SK-N-SH (cell line): ENCODE measurements around the gene TMCC3. TPM values are rescaled to one million over a fixed set of nuclear protein-coding genes. Genes with fewer than 3 reads are reported as not detected.

ENCODE experiments used
- CTCF ChIA-PET: fragments of 300-600, 350-600 bp; formaldehyde crosslinking; extraction: SDS; loops from one replicate; lab custom pipeline; 2021; lab: Yijun Ruan, JAX
- POLR2A ChIA-PET: fragments of 350-600 bp; sonication (Branson Sonifier 250); formaldehyde crosslinking; extraction: SDS; loops from one replicate; lab custom pipeline; 2020; ENCODE audit warnings: antibody characterized with exemption, inconsistent platforms; lab: Yijun Ruan, JAX
- DNase-seq: peaks from one replicate; pipeline ENCODE4 v3.0.0; 2012
- H2AFZ ChIP-seq: fragments of 200-600 bp; sonication (generic); 2 replicates; pipeline ENCODE4 v1.8.1; 2016; ENCODE audit warnings: antibody characterized with exemption, mild to moderate bottlenecking, low read depth
- H3F3A ChIP-seq: fragments of 200-600 bp; sonication (generic); replicated peaks from 2 replicates; pipeline ENCODE3; 2016; ENCODE audit warnings: antibody characterized with exemption, mild to moderate bottlenecking; ENCODE audit not compliant: insufficient read depth
- H3K27ac ChIP-seq, 2 experiments: fragments of 200-500 bp in 1 of 2; fragments of 200-600 bp in 1 of 2; sonication (Bioruptor generic) in 1 of 2; sonication (generic), shearing (Covaris generic) in 1 of 2; 2 replicates each; pipeline versions ENCODE4 v1.5.1 to v1.6.1; 2014 to 2016; ENCODE audit warnings: low read depth in 2 of 2, inconsistent platforms in 1 of 2, low read length in 1 of 2, mild to moderate bottlenecking in 1 of 2, mixed read lengths in 1 of 2
- H3K27me3 ChIP-seq: fragments of 200-600 bp; sonication (generic), shearing (Covaris generic); 2 replicates; pipeline ENCODE4 v1.6.1; 2016; ENCODE audit warnings: mixed run types; ENCODE audit not compliant: insufficient read depth
- H3K36me3 ChIP-seq, 2 experiments: fragments of 200-500 bp in 1 of 2; fragments of 200-600 bp in 1 of 2; sonication (Bioruptor generic) in 1 of 2; sonication (generic) in 1 of 2; replicated peaks in 1 of 2; 2 replicates each; pipeline versions ENCODE3 to v1.5.1; 2014 to 2016; ENCODE audit warnings: low read length in 1 of 2, mild to moderate bottlenecking in 1 of 2; ENCODE audit not compliant: insufficient read depth in 2 of 2, control insufficient read depth in 1 of 2
- H3K4me1 ChIP-seq, 2 experiments: fragments of 200-500 bp in 1 of 2; fragments of 200-600 bp in 1 of 2; sonication (Bioruptor generic) in 1 of 2; sonication (generic), shearing (Covaris generic) in 1 of 2; 2 replicates each; pipeline versions ENCODE4 v1.5.1 to v1.6.1; 2014 to 2016; ENCODE audit warnings: low read depth in 1 of 2, low read length in 1 of 2, mixed run types in 1 of 2; ENCODE audit not compliant: insufficient read depth in 2 of 2, control insufficient read depth in 1 of 2
- H3K4me2 ChIP-seq: fragments of 200-600 bp; sonication (generic), shearing (Covaris generic); 2 replicates; pipeline ENCODE4 v1.6.1; 2017; ENCODE audit warnings: mixed run types
- H3K4me3 ChIP-seq, 2 experiments: fragments of 200-500 bp in 1 of 2; fragments of 200-600 bp in 1 of 2; sonication (Bioruptor generic) in 1 of 2; sonication (generic), shearing (Covaris generic) in 1 of 2; 2 replicates each; pipeline versions ENCODE4 v1.5.1 to v1.8.1; 2014 to 2016; ENCODE audit warnings: low read depth in 2 of 2, inconsistent platforms in 1 of 2, low read length in 1 of 2, mild to moderate bottlenecking in 1 of 2, mixed read lengths in 1 of 2, moderate library complexity in 1 of 2
- H3K79me2 ChIP-seq: fragments of 200-600 bp; sonication (generic); 2 replicates; pipeline ENCODE4 v1.8.1; 2017; ENCODE audit warnings: mild to moderate bottlenecking; ENCODE audit not compliant: insufficient read depth
- H3K9ac ChIP-seq: fragments of 200-600 bp; sonication (generic); 2 replicates; pipeline ENCODE4 v1.6.1; 2017; ENCODE audit warnings: mixed run types
- H3K9me2 ChIP-seq: fragments of 200-600 bp; sonication (generic); 2 replicates; pipeline ENCODE4 v1.6.1; 2017; ENCODE audit warnings: mixed run types
- H3K9me3 ChIP-seq: fragments of 200-600 bp; sonication (generic); 2 replicates; pipeline ENCODE4 v1.6.1; 2017; ENCODE audit warnings: mixed run types, mild to moderate bottlenecking, moderate library complexity
- H4K20me1 ChIP-seq: fragments of 200-600 bp; sonication (generic); 2 replicates; pipeline ENCODE4 v1.6.1; 2017; ENCODE audit warnings: mild to moderate bottlenecking, mixed run types; ENCODE audit not compliant: insufficient read depth
- CHD2 ChIP-seq: fragments of 150-350 bp; IDR thresholded peaks from 2 replicates; pipeline ENCODE4 v1.6.1; 2018; ENCODE audit warnings: low read length; ENCODE audit not compliant: partially characterized antibody
- EP300 ChIP-seq, 2 experiments: IDR thresholded peaks; 2 replicates each; pipeline versions ENCODE4 v1.4.0 to v1.6.1; 2012; ENCODE audit warnings: borderline replicate concordance in 1 of 2, low read depth in 1 of 2, low read length in 1 of 2
- FOXM1 ChIP-seq: IDR thresholded peaks from 2 replicates; pipeline ENCODE4 v1.4.0; 2012; ENCODE audit warnings: low read depth, mild to moderate bottlenecking
- GATA2 ChIP-seq: sonication (generic); formaldehyde crosslinking; IDR thresholded peaks from 2 replicates; pipeline ENCODE4 v1.5.0; 2020; ENCODE audit warnings: mild to moderate bottlenecking, missing genetic modification reagents
- IRF3 ChIP-seq: fragments of 150-350 bp; IDR thresholded peaks from 2 replicates; pipeline ENCODE4 v1.6.1; 2016; ENCODE audit warnings: mild to moderate bottlenecking, low read depth, low read length
- JUND ChIP-seq: IDR thresholded peaks from 2 replicates; pipeline ENCODE4 v1.4.0; 2012
- MAX ChIP-seq: IDR thresholded peaks from 2 replicates; pipeline ENCODE4 v1.4.0; 2012; ENCODE audit warnings: low read depth
- NFIC ChIP-seq: IDR thresholded peaks from 2 replicates; pipeline ENCODE4 v1.4.0; 2012; ENCODE audit warnings: borderline replicate concordance
- NRF1 ChIP-seq: IDR thresholded peaks from 2 replicates; pipeline ENCODE4 v1.6.1; 2012; ENCODE audit warnings: low read depth, mild to moderate bottlenecking, low read length
- PBX3 ChIP-seq: IDR thresholded peaks from 2 replicates; pipeline ENCODE4; 2012
- REST ChIP-seq: IDR thresholded peaks from 2 replicates; pipeline ENCODE4 v1.6.1; 2012; ENCODE audit warnings: mild to moderate bottlenecking, low read depth, low read length, moderate library complexity
- RFX5 ChIP-seq: IDR thresholded peaks from 2 replicates; pipeline ENCODE4 v1.6.1; 2012; ENCODE audit warnings: mild to moderate bottlenecking, improper control_type of control experiment, low read length
- RXRA ChIP-seq: IDR thresholded peaks from 2 replicates; pipeline ENCODE4 v1.4.0; 2012; ENCODE audit warnings: low read depth, mild to moderate bottlenecking, borderline replicate concordance
- SIN3A ChIP-seq: IDR thresholded peaks from 2 replicates; pipeline ENCODE4 v1.6.1; 2012; ENCODE audit warnings: low read depth, mild to moderate bottlenecking, low read length, moderate library complexity, borderline replicate concordance
- TCF12 ChIP-seq: IDR thresholded peaks from 2 replicates; pipeline ENCODE4 v1.4.0; 2012
- USF2 ChIP-seq: fragments of 150-350 bp; IDR thresholded peaks from 2 replicates; pipeline ENCODE4 v1.6.1; 2017; ENCODE audit warnings: antibody characterized with exemption, low read length, low read depth, borderline replicate concordance
- YY1 ChIP-seq: IDR thresholded peaks from 2 replicates; pipeline ENCODE4 v1.4.0; 2012; ENCODE audit warnings: low read depth, mild to moderate bottlenecking
- ZBTB33 ChIP-seq: IDR thresholded peaks from 2 replicates; pipeline ENCODE4 v1.4.0; 2012; ENCODE audit warnings: low read depth, borderline replicate concordance
- WGBS: methylation state at CpG from one replicate; pipeline ENCODE4 v1.1.6; 2017; ENCODE audit warnings: low lambda C conversion rate; 5-methylcytosine and 5-hydroxymethylcytosine counted together
- polyA plus RNA-seq, 3 experiments: library from polyadenylated mRNA; depleted of rRNA; stranded (reverse); fragments of >200 nt; gene quantifications; 2 replicates each; pipeline ENCODE4 v1.2.3, GENCODE V29; 2012

TMCC3 gene
- polyA plus RNA-seq, 1 of the 3 experiments (the other 2 are of a cell fraction), result 0.53 TPM

GRCh38 chr12:94553875-94554274 is 96.5 kb downstream of the TMCC3 start:
- no peaks in the 10 kb centered on the region for H3K9me3 ChIP-seq
- no peaks in the 10 kb centered on the region for H3K27me3 ChIP-seq

More at GRCh38 chr12:94553875-94554274, 96.5 kb downstream of the TMCC3 start:
- POLR2A ChIA-PET, result no interaction called here
- 73% methylated on average over 15 of the region's 15 CpGs for WGBS
- CTCF ChIA-PET, result no interaction called here
- no peaks in the 10 kb centered on the region for H3K4me1 ChIP-seq
- H3K4me3 ChIP-seq, result no peak overlapping the region
- no peak overlapping the region for H3K9ac ChIP-seq
- H3F3A ChIP-seq, result no peaks in the 10 kb centered on the region
- no peaks in the 10 kb centered on the region for H3K9me2 ChIP-seq
- TF ChIP-seq TCF12 (no peak), USF2 (no peak), SIN3A (no peak), RXRA (no peak), IRF3 (no peak), JUND (no peak), NRF1 (no peak), YY1 (no peak), GATA2 (CRISPR knock-in tag) (no peak), RFX5 (no peak), CHD2 (no peak), MAX (no peak), ZBTB33 (no peak), NFIC (no peak), FOXM1 (no peak), REST (no peak), EP300 (IDR thresholded peaks at IDR 0.05; ENCODE audit: borderline replicate concordance in 1 of 2, low read depth in 1 of 2, low read length in 1 of 2) (no peak), PBX3 (no peak)
- TF ChIP-seq, all 33 proteins: peak for 0
- no peaks in the 10 kb centered on the region for H3K36me3 ChIP-seq
- H4K20me1 ChIP-seq, result no peaks in the 10 kb centered on the region
- H2AFZ ChIP-seq, result no peak overlapping the region
- H3K79me2 ChIP-seq, result no peaks in the 10 kb centered on the region
- no peak for DNase-seq
- H3K27ac ChIP-seq, result no peak overlapping the region
- H3K4me2 ChIP-seq, result no peak overlapping the region
